Endothelial cell of umbilical vein (primary cell): ENCODE results near the gene CCR7. TPM values are rescaled to one million over a fixed set of nuclear protein-coding genes. Genes with fewer than 3 reads are reported as not detected.

Experiments
- BruUV-seq: library from RNA; stranded (reverse); fragments of 400-500 nt; replicated peaks from 2 replicates; lab custom pipeline; 2021; lab: Mats Ljungman, UMichigan
- CTCF ChIA-PET: fragments of 300-600, 350-600 bp; sonication (Branson Sonifier 250); formaldehyde crosslinking; loops from one replicate; lab custom pipeline; 2021; ENCODE audit warnings: antibody characterized with exemption, inconsistent platforms; lab: Charles Lee
- POLR2A ChIA-PET: fragments of 300-600, 350-600 bp; sonication (Branson Sonifier 250); formaldehyde crosslinking; loops from one replicate; lab custom pipeline; 2021; ENCODE audit warnings: antibody characterized with exemption, inconsistent platforms; lab: Charles Lee
- DNase-seq: peaks from one replicate; pipeline ENCODE4 v3.0.0-alpha.2; 2011; ENCODE audit warnings: low read depth, low spot score
- FAIRE-seq: peaks from 2 replicates; lab custom pipeline; 2011; peaks lifted over from hg19 to GRCh38; lab: Jason Lieb, UNC
- H2AFZ ChIP-seq: 2 replicates; pipeline ENCODE4 v1.6.0; 2012; ENCODE audit warnings: low read depth, low read length, control low read depth, inconsistent platforms
- H3K27ac ChIP-seq: 2 replicates; pipeline ENCODE4 v1.5.1; 2011; ENCODE audit warnings: low read depth, mild to moderate bottlenecking, control low read depth, low read length, moderate library complexity; ENCODE audit not compliant: insufficient read depth
- H3K27me3 ChIP-seq, 2 experiments: 2 replicates each; pipeline versions ENCODE4 v1.6.0 to v1.6.1; 2011; ENCODE audit warnings: low read length in 2 of 2, mixed read lengths in 1 of 2; ENCODE audit not compliant: control insufficient read depth in 2 of 2, insufficient read depth in 2 of 2
- H3K36me3 ChIP-seq, 2 experiments: 2 replicates in 1 of 2; 3 replicates in 1 of 2; pipeline ENCODE4 v1.5.1; 2011; ENCODE audit warnings: low read length in 2 of 2, mild to moderate bottlenecking in 1 of 2, moderate library complexity in 1 of 2; ENCODE audit not compliant: control insufficient read depth in 2 of 2, insufficient read depth in 2 of 2; ENCODE audit errors: extremely low read depth in 1 of 2
- H3K4me1 ChIP-seq: 3 replicates; pipeline ENCODE4 v1.5.1; 2011; ENCODE audit warnings: mild to moderate bottlenecking, low read length; ENCODE audit not compliant: control insufficient read depth, insufficient read depth; ENCODE audit errors: extremely low read depth
- H3K4me2 ChIP-seq: 2 replicates; pipeline ENCODE4 v1.6.1; 2011; ENCODE audit warnings: low read length, control low read depth, mixed read lengths; ENCODE audit not compliant: insufficient read depth
- H3K4me3 ChIP-seq, 3 experiments: fragments of 200-600 bp in 1 of 3; sonication (generic), shearing (Covaris generic) in 1 of 3; replicated peaks in 1 of 3; 2 replicates each; pipeline ENCODE4 v1.5.1; 2011 to 2016; ENCODE audit warnings: control low read depth in 3 of 3, low read length in 3 of 3, mild to moderate bottlenecking in 2 of 3, inconsistent platforms in 1 of 3, low read depth in 1 of 3, moderate library complexity in 1 of 3; ENCODE audit not compliant: insufficient read depth in 1 of 3
- H3K79me2 ChIP-seq: 2 replicates; pipeline ENCODE4 v1.6.0; 2012; ENCODE audit warnings: low read length, inconsistent platforms; ENCODE audit not compliant: control insufficient read depth, insufficient read depth
- H3K9ac ChIP-seq: replicated peaks from 2 replicates; pipeline ENCODE3; 2011; ENCODE audit warnings: low read length, control low read depth; ENCODE audit not compliant: insufficient read depth; ENCODE audit errors: extremely low read depth
- H3K9me1 ChIP-seq: replicated peaks from 3 replicates; pipeline ENCODE4 v1.6.0; 2011; ENCODE audit warnings: mild to moderate bottlenecking, low read length; ENCODE audit not compliant: control insufficient read depth, insufficient read depth; ENCODE audit errors: extremely low read depth
- H3K9me3 ChIP-seq: replicated peaks from 2 replicates; pipeline ENCODE4 v1.5.1; 2012; ENCODE audit warnings: low read length, inconsistent platforms; ENCODE audit not compliant: control insufficient read depth, insufficient read depth
- H4K20me1 ChIP-seq: replicated peaks from 2 replicates; pipeline ENCODE3; 2011; ENCODE audit warnings: mild to moderate bottlenecking, low read length; ENCODE audit not compliant: control insufficient read depth, insufficient read depth; ENCODE audit errors: extremely low read depth
- CTCF ChIP-seq, 2 donors: IDR thresholded peaks; 1 replicate in 1 of 2; 2 replicates in 1 of 2; pipeline ENCODE4 v1.5.1; 2011; ENCODE audit warnings: low read length in 2 of 2, mild to moderate bottlenecking in 2 of 2, moderate library complexity in 2 of 2, control low read depth in 1 of 2, inconsistent platforms in 1 of 2, low read depth in 1 of 2; ENCODE audit not compliant: insufficient read depth in 1 of 2; ENCODE audit errors: extremely low read depth in 1 of 2
- EZH2 ChIP-seq: IDR thresholded peaks from 2 replicates; pipeline ENCODE4 v1.6.1; 2012; ENCODE audit warnings: borderline replicate concordance, low read depth, mild to moderate bottlenecking, moderate library complexity, low read length, inconsistent platforms; ENCODE audit not compliant: severe bottlenecking
- FOS ChIP-seq: IDR thresholded peaks from 2 replicates; pipeline ENCODE4 v1.6.1; 2011; ENCODE audit warnings: mild to moderate bottlenecking, low read length, moderate library complexity, borderline replicate concordance; ENCODE audit not compliant: insufficient read depth
- MAX ChIP-seq: IDR thresholded peaks from 2 replicates; pipeline ENCODE4 v1.6.1; 2011; ENCODE audit not compliant: insufficient read depth, insufficient read length
- MYC ChIP-seq: IDR thresholded peaks from one replicate; pipeline ENCODE4 v1.6.1; 2011; ENCODE audit warnings: mild to moderate bottlenecking, low read depth, low read length
- POLR2A ChIP-seq: IDR thresholded peaks from 2 replicates; pipeline ENCODE4 v1.6.1; 2012; ENCODE audit warnings: low read depth, mild to moderate bottlenecking, control low read depth, low read length
- dilution Hi-C: fragments of 300-500 bp; cut with MboI; formaldehyde crosslinking; loops from one replicate; pipeline ENCODE4 v1.15.0; 2019; ENCODE audit warnings: low sequenced_read_pairs; ENCODE audit not compliant: extremely low pct_ligation_motif_present
- intact Hi-C: fragments of 100-400 bp; cut with micrococcal nuclease; formaldehyde crosslinking; loops from one replicate; pipeline ENCODE4 v1.10.0; 2022
- polyA plus RNA-seq, 4 experiments: library from polyadenylated mRNA; depleted of rRNA in 3 of 4; stranded (reverse) in 3 of 4; unstranded in 1 of 4; fragments of >200 nt; gene quantifications; 2 replicates each; pipeline versions ENCODE4 v1.2.1 to v1.2.3, GENCODE V29; 2011 to 2012; ENCODE audit warnings: missing spikeins in 1 of 4
- total RNA-seq: library from RNA; stranded (reverse); gene quantifications from 2 replicates; pipeline ENCODE4 v1.2.3, GENCODE V29; 2021

Gene CCR7
- total and polyA plus RNA-seq, 2 donors (not counting 3 experiments of a cell fraction or from before 2014, with no cell fraction given) = 0.18 TPM; not detected in 1

GRCh38 chr17:40535438-40535837 is 29.8 kb downstream of the CCR7 start:
- Histone ChIP-seq H3K4me1 (peaks cover 43% of the 10 kb centered on the region), H3K9ac (no peak overlapping the region)

GRCh38 chr17:40534371-40535189 is 30.7 kb downstream of the CCR7 start:
- H3K36me3 ChIP-seq = no peaks in the 10 kb centered on the region
- POLR2A ChIA-PET = no interaction called here
- H2AFZ ChIP-seq = no peak overlapping the region
- peaks cover 0 to 4% of the 10 kb centered on the region in 2 experiments for H3K27me3 ChIP-seq
- DNase-seq = no peak
- H3K27ac ChIP-seq = no peak overlapping the region
- no peak for FAIRE-seq
- dilution Hi-C loops = no loop called here
- H3K9me1 ChIP-seq = no peaks in the 10 kb centered on the region
- TF ChIP-seq MYC (no peak), POLR2A (no peak), CTCF (IDR thresholded peaks at IDR 0.05; ENCODE audit: extremely low read depth in 1 of 2, insufficient read depth in 1 of 2, low read depth in 1 of 2, low read length in 2 of 2) (no peak), EZH2 (no peak), MAX (no peak)
- H3K9me3 ChIP-seq = no peaks in the 10 kb centered on the region
- no peak overlapping the region for H3K9ac ChIP-seq
- intact Hi-C loops = loop anchor here (5.0 kb wide), 1 partner anchor 232 kb away; no protein-coding TSS in a partner anchor
- no peak overlapping the region for H3K4me2 ChIP-seq
- no TSS peak for BruUV-seq
- no peak overlapping the region for H3K4me3 ChIP-seq
- H4K20me1 ChIP-seq = no peaks in the 10 kb centered on the region
- peaks cover 43% of the 10 kb centered on the region for H3K4me1 ChIP-seq
- H3K79me2 ChIP-seq = no peaks in the 10 kb centered on the region
- CTCF ChIA-PET = interaction anchor here (0.7 to 9.6 kb wide), 31 partner anchors 8 to 1128 kb away, joined by 3 to 304 read pairs (median 12); partner anchors contain the start of genes GJD3, IGFBP4, TNS4 and TOP2A

More at GRCh38 chr17:40535438-40535837, 29.8 kb downstream of the CCR7 start:
- CTCF ChIA-PET = interaction anchor here (1.0 to 9.6 kb wide), 12 partner anchors 21 to 228 kb away, joined by 3 to 304 read pairs (median 22); partner anchors contain the start of genes GJD3 and TOP2A
- Histone ChIP-seq H3K4me2 (no peak overlapping the region), H3K27ac (peak overlapping the region; percentile 70), H3K4me3 (no peak overlapping the region), H3K79me2 (no peaks in the 10 kb centered on the region), H4K20me1 (no peaks in the 10 kb centered on the region), H3K27me3 (peaks cover 0 to 3% of the 10 kb centered on the region in 2 experiments), H3K9me3 (no peaks in the 10 kb centered on the region), H2AFZ (no peak overlapping the region), H3K36me3 (no peaks in the 10 kb centered on the region), H3K9me1 (no peaks in the 10 kb centered on the region)
- intact Hi-C loops (no loop called here), dilution Hi-C loops (no loop called here)
- no TSS peak for BruUV-seq
- FAIRE-seq = no peak
- DNase-seq = no peak
- TF ChIP-seq FOS = no peak
- POLR2A ChIA-PET = no interaction called here
